HG02623 (cell line): Measurements from ENCODE around the gene TRIM15.
"Not testable (repeated sequence)": the region's sequence is repeated elsewhere in the genome, so short reads cannot be mapped to it uniquely, and the experiment has no call there.

Experiments
- ATAC-seq: cut with Tn5 transposase; IDR thresholded peaks from one replicate; pipeline ENCODE4 v1.9.1; 2021; ENCODE audit warnings: moderate library complexity; ENCODE audit not compliant: unreplicated experiment

The TRIM15 gene

DNA sequence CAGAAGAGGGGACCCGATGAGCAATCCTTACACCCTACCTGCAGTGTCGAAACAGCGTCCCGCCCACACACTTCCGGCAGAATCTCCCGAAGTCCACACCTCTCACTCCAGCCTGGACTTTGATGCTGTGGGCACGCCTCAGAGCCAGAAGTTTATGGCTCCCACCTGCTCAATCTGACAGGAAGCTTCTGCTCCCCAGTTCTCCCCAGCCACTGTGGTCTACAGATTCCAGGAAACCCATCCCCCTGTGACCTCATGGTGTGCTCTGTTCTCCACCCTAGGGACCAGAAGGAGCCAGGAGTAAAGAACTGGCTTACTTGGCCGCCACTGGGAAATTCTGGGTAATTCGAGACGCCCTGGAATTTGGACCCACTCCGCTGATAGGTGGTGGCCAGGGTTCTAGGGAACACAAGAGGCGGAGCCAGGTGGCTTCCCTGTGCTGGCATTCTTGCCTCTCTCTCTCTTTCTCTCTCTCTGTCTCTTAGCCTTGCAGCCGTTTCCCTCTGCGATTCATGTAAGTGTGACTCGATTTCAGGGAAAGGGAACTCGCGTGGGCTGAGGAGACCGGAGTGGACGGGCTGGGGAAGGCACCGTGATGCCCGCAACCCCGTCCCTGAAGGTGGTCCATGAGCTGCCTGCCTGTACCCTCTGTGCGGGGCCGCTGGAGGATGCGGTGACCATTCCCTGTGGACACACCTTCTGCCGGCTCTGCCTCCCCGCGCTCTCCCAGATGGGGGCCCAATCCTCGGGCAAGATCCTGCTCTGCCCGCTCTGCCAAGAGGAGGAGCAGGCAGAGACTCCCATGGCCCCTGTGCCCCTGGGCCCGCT, at the start of gene TRIM15:
Gene TRIM15, plus strand, starts transcription at position 457 of the 828 bp plus-strand sequence. Its CDS starts 139 bp downstream, at position 596.
- no peak for ATAC-seq

DNA sequence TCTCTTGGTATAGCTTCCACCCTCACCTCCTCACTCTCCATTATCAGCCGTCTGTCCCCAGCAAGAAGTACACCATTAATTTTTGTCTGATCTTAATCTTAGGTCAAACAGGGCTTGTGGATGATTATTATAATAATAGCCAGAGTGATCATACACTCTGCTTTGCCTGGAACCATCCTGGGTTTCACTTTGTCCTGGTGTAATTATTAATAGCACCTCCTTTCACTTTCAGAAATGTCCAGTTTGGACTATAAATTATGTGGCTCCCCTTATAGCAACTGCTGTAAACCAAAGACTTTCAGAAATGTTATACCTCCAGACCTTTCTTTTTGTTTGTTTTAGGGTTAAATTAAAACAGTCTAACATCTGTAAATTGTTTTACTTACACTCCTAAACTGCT, 49.5 kb upstream of the TRIM15 start:
- ATAC-seq, result no peak

DNA sequence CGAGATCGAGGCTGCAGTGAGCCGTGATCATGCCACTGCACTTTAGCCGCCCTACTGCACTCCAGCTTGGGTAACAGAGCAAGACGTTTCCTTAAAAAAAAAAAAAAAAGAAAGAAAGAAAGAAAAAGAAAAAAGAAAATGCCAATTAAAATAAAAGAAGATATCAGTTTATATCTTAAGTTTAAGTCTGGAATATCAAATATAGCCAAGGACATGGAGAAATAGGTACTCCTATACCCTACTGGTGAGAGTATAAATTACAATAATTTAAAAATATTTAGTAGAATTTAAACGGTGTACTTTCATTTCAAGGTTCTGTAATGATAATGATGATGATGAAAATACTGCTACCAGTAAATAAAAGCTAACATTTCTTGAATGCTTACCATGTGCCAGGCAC, 46.6 kb upstream of the TRIM15 start:
- ATAC-seq, result no peak

DNA sequence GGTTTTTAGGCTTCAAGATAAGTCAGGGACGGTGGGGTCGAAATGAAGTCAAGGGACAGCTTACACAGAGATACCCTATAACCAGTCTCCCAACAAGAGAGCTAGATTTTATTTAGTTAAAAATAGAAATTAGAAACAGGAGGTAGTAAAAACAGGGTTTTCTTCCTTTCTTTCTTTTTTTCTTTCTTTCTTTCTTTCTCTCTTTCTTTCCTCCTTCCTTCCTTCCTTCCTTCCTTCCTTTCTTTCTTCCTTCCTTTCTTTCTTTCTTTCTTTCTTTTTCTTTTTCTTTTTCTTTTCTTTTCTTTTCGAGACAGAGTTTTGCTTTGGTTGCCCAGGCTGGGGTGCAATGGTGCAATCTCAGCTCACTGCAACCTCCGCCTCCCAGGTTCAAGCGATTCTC, 44.7 kb upstream of the TRIM15 start:
- ATAC-seq, result not testable (repeated sequence)

DNA sequence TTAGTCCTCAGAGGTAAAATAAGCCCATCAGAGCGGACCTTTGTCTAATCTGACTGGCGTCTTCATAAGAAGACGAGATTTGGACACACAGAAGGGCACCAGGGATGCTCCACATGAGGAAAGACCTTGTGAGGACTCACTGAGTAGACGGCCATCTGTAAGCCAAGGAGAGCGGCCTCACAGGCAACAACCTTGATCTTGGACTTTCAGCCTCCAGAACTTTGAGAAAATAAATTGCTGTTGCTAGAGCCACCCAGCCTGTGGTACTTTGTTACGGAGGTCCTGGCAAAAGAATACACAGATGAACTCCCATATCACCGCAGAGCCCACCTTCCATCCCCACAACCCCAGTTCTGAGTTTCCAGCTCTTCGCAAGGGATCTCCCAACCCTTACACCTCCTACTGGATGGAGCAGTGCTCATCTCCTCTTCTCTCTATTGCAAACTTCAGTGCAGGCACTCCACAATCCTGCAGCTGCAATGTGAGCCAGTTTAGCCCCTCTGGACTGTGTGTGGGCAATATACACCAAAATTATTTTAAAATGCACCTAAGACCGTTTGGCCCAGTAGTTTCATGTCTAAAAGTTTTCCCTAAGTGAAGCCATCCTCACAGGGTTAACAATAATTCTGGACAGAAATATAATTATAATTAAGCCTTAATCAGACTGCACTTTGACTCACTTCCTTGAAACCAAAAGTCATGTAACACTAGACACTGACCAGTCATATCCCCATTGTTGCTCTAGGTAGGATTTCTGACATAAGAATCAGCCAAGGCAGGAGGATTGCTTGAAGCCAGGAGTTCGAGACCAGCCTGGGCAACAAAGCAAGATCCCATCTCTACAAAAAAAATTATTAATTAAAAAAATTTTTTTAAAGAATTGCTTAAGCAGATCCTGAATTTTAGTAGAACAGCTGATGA, 41.6 kb upstream of the TRIM15 start:
- no peak for ATAC-seq

- no peak for ATAC-seq
Measured at GRCh38 chr6:30122515-30122914, 40.8 kb upstream of the TRIM15 start.

DNA sequence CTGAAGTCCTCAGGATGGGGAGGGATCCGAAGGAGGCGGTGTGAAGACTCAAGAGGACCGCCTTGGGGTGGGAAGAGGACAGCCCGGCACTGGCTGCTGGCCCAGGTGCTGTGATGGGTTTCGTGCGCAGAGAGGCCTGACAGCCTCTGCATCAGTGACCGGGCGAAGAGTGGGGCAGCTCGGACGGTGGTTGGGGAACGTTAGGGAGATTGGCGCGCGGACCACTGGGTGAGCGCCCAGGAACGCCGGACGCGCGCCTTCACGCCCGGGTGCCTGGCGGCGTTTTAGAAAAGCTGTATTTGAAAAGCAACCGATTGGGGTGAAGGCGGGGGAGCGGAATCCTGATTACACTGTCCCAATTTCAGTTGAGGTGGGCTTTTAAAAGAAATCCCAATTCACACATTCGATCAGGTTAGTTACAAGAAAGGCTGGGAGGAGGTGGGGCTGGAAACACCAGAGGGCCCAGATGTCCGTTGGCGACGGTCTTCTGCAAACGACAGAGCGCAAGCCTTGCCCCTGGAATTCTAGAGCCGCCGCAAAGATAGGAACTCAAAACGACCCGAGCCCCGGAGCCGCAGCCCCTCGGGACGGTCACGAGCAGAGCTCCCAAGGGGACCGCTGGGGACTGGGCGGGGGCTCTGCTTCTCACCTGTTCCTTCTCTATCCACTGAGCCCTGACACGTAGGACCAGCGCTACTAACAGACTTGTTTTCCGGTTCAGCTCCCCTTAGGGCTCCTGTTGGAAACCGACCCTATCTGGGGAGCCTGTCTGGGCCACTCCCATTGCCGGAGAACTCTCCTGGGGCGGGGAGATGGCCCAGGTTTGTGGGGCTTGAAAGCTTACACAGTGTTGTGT, 35.9 kb upstream of the TRIM15 start:
- ATAC-seq, result no peak

DNA sequence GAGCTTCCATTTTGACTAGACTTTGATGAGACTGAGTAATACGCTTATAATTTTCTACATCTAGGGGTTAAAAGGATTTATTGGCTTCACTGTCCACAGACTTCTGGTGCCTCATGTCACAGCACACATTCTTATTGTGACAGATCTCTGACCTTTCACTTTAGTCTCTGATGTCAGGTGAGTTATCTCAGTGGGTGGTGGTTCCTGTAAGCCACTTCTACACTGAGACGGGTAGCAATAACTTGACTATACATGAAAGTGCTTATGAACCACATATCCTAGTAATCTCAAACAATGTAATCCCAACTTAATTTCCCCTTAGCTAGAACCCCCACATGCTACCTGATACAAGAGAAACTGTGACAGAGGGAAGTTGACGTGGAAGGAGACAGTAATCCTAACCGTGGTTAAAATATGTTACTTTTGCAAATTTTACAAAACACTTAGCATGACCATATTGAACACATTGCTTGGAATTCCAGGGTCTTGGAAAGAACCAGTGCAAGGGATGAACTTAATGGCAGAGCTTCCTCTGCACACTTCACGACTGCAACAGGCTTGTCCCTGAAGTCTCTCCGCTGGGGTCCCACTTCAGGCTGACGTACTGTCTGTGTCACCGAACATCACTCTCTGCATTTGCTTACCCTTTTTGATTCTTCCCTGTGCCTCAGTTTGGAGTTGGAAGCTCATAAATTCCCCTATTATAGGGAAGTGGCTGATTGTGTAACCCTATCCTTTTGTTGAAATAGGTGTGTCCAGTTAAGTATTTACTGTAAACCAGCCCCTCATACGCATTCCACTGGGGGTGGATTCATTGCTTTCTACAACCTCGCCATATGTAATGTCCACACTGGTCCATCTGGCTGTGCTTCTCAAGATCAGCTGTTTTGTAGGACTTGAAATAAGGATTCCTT, 33.8 kb upstream of the TRIM15 start:
- no peak for ATAC-seq

DNA sequence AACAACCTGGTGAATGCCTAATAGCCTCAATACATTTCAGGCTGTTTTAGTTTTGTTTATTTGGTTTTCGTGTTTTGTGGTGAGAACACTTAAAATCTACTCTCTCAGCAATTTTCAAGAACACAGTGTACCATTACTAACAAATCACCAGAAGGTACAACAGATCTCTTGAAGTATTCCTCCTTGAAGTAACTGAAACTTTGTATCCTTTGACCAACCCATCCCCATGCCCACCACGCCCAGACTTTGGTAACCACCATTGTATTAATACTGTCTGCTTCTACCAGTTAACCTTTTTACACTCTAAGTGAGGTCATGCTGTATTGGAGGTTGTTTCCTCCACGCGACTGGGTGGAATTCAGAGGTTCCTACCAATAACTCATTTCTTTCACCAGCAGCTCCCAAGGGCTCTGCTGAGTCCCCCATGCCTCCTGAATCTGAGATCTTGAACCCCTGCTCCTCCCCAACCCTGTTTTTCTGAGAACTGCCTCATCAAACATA, 33.1 kb upstream of the TRIM15 start:
- no peak for ATAC-seq

DNA sequence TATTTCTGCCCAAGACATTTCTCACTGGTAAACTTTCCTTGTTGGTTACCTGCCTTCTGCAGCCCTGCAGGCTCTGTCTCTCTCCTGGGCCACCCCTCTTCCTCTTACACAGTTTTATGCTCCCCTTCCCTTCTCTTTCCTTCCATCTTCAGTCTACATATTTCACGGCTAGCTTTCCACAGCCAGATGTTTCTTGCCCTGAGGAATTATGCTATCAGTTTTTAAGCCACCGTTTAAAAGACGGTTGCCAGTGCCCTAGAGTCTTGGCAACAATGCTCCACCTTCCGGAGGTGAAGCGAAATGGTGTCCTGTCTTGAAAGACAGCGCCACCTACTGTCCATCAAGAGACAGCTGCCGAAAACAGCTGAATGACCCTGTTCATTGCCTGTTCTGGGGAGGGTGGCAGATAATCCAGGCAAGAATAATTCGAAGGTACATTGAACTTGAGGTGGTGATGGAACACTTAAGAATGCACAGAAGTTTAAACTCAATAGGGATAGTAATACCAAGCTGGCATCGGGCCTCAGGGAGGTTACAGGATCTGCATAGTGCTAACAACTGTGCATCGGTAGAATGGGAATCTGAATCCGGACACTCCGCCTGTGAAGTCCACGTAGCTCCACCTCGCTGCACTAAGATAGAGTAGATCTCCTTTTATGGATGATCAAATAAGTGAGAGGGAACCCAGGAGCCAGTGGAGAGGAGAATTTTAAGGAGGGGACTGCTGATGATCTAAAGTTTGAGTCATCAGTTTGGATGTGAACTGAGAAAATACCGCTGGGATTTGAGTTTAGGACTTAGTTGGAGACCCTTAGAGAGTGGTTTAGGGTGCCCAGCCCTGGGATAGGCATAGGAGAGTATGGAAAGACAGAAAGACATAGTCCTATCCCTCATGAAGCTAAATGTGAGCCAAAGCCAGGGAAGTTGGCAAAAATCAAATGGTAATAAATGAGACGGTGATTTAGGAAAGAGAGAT, 32.2 kb upstream of the TRIM15 start:
- no peak for ATAC-seq

DNA sequence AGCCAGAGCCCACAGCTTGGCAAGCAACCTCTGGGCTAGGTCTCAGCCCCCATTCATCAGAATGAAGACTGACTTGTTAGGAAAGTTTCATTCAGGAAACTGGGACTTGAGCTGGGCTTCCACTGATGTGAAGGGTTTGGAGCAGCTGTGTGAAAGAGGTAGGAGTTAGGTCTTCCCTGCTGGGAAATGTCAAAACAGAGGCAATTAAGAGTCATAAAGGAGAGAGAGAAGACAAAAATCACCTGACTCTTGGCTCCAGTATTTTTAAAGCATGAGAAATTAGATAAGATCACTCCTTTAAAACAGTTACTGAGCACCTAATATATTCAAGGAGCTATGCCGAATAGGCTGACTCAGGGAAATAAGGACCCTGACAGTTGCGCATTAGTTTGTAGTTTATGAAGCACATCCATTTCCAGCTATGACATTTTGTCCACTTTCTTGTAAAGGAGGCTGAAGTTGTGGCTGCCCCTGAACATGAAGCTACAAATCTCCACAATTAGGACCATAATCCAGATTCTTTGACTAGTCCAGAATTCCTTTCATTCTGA, 31.3 kb upstream of the TRIM15 start:
- ATAC-seq, result no peak

DNA sequence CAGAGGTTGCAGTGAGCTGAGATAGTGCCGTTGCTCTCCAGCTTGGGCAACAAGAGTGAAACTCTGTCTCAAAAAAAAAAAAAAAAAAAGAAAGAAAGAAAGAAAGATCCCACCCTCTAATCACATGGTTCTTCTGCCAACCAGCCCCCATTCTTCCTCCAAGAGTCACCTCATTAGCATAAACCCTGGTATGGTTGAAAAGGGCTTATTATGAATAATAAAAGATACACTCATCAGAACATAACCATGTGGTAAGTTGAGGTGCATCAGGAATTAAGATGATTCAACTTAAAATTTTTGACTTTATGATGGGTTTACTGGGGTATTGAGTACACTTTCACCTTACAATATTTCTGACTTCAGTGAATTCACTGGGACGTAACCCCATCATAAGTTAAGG, 28.2 kb upstream of the TRIM15 start:
- no peak for ATAC-seq

DNA sequence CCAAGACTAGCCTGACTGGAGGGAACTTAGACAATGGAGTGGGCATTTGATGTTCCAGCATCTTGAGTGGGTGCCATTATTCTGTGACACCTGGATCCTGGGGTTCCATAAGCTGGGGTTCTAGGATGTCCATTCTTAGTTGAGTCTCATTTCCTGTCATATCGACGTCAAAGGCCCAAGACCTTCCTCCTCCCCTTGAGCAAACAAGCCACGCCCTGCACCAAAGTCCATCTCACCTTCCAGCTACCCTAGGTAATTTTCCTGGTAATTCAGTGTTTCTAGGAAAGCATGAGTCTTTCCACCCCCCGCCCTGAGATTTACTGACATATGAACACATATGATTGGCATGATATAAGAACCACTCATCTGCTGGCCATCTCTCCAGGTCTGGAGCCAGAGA, 27.6 kb upstream of the TRIM15 start, which contains the start of gene TRIM40:
Gene TRIM40, plus strand, starts transcription at position 384 of the 400 bp plus-strand sequence. CDS start 897 bp downstream, outside the sequence.
- no peak for ATAC-seq

DNA sequence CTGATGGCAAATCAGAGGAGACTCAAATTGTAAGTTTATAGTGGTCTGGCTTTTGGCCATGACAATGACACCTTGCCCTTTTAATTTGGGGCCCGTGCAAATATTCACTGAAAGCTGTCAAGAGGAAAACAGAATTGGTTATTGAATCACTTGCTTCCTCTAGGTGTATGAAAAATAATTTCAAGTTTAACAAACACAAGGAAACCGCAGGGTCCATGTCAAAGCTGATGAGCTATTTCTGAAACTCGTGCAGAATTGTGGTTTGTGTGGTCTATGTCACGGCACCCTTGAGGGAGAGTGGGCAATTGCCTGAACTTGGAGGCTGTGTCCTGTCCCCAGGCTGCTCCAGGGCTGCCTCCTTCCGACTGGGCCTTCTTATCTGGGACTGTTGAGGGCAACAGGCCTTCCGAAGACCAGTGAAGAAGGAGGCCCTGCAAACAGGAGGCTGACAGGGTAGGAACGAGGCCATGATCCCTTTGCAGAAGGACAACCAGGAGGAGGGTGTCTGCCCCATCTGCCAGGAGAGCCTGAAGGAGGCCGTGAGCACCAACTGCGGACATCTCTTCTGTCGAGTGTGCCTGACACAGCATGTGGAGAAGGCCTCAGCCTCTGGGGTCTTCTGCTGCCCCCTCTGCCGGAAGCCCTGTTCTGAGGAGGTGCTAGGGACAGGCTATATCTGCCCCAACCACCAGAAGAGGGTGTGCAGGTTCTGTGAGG, 26.6 kb upstream of the TRIM15 start:
- no peak for ATAC-seq

- not testable (repeated sequence) for ATAC-seq
Measured at GRCh38 chr6:30140240-30140639, 23.1 kb upstream of the TRIM15 start.

DNA sequence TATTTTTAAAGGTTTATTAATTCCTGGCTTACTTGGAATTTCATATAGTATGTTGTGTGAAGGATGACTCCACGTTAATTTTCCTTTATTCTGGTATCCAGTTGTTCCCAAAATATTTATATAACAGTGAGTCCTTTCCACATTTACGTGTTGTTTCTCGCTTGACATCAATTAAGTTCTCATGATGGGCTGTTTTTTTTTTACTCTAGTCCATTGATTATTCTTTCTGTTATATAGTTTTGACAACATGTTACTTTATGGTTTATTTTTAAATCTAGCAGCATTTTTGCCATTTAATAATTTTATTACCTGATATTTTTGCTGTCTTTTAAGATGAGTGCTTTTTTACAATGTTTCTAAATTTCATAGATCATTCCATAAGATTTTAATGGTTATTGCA, 20.7 kb upstream of the TRIM15 start:
- no peak for ATAC-seq

DNA sequence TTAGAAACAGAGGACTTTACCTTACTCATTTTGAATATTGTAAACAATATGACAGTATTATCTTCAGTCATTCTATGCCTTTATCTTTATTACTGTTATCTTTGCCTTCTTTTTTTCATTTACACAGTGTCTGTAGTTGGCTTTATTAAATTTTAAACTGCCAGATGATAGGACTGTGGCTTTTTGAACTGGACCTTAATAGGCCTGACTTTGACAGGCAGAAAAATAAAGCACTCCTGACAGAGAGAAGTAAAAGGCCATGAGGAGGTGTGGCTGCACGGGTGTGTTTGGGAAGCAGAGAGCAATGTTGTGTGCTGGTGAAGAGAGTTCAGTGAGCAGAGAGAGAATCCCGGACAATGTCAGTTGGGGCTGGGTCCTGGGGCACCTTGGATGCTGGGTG, 19.6 kb upstream of the TRIM15 start:
- ATAC-seq, result no peak
